Activated naive CD4-positive, alpha-beta T cell (primary cell): ENCODE results near the gene ZNF618.

ENCODE experiments used
- DNase-seq, 4 experiments: peaks; one replicate each; lab custom pipeline; 2025; lab: John Stamatoyannopoulos, UW

The ZNF618 gene

DNA sequence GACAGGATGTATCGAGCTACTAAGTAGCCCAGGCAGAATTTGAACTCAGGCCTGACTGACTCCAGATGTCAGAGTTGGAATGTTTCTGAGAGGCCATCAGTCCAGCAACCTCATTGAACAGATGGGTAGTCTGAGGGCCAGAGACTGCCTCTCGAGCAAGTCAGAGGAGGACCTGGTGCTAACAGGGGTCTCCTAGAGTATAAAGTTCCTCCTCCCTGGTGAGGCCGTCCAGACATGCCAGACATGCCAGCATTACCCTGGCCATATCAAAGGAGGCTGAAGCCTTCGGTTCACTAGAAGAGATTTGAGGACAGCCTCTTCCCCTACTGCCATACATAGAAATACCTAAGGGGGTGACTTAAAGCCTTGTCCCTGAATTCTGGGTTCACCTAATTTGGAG lies 81.2 kb downstream of the ZNF618 start:
- no peak for DNase-seq

DNA sequence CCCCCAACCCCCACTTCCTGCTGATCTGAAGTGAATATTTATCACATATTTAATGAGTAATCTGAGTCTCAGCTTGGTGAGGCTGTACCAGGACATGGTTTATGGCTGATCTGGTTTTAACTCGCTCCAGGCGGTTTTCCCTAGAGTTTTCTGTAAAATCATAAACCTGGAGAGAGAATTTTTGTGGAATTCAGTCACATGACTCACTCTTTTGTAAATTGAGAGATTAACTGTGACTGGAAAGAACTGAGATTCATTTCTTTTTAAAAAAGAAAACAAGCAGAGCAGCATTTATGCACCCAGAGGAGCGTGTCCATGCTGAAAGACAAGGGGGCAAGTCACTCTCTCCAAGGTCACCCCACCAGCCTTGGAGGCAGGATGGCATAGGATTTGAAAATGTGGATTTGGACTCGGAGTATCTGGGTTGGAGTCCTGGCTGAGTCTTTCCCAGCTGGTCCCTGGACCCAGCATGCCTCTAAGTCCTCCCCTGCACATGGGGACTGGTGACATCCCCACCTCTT lies 81.8 kb downstream of the ZNF618 start:
- no peak for DNase-seq

DNA sequence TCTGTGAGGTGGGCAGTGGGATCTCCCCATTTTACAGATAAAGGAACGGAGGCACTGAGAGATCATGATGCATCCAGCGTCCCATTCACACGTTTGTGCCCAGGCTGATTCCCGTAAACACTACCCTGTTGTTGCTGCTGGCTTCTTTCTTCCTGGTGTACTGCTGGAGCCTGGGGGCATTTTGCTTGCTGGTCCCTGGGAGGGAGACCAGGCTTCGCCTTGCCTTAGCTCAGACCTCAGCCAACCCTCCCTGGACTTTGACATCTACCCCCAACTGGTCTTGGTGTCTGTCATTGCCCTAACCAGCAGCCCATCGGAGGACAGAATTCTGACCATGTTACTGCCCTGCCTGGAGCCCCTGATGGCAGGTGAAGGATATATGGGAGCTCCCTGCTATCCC lies 82.4 kb downstream of the ZNF618 start:
- DNase-seq: no peak

DNA sequence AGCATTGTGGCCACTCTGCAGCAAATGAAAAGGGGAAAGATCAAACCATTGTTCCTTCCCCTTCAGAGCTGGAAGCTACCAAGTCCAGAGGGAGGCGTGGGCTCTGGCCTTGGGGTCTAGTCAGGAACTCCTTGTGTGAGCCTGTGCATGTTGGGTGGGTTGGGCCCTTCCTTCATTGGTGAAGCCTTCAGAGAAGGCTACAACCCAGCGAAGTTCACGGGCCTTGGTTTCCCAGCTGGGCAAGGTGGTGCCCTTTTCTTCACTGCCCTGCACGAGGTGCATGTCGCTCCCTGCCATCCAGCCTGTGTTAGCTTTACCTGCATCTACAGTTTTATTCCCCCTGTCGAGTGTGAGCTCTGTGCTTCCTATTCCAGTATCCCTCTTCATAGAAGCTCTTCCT lies 84.7 kb downstream of the ZNF618 start:
- DNase-seq: no peak

DNA sequence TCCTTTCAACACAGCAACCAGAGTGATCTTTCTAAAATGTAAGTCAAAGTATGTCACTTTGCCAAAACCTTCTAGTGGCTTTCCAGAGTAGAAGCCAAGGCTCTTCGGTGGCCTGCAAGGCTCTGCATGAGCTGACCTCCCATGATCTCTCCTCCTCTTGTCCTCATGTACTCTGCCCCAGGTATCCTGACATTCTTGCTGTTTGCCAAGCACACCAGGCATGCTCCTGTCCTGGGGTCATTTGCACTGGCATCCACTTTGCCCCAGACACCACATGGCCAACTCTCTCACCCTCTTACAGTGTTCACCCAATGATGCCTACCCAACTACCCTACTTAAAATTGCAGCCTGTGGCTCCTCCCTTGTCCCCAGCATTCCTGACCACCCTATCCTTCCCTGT lies 86.3 kb downstream of the ZNF618 start:
- no peak for DNase-seq

DNA sequence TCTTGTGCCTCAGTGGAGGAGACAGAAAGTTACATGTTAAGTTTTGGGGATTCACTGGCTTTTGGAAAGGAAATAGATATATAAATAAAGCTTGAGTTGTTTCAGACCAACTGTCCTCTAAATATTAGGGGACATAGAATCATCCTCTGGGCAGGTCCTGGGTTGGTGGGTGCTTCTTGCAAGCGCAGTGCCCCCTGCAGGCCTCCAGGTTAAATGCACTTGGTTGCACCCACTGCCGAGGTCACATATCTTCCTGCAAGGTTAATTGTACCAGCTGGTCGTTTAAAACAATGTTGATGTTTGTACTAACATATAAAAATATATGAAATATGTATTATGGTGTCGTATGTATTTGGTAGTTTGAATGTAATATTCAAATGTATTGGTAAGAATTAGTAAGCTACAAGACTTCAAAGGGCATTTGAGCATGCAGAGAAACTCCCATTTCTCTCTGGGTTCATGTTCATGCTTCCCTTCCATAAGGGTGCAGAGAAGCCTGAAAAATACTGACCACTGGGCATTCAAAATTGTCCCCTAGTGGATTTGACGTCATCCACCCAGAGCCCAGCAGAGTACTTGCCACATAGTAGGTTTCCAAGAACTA lies 87.0 kb downstream of the ZNF618 start:
- DNase-seq: no peak

DNA sequence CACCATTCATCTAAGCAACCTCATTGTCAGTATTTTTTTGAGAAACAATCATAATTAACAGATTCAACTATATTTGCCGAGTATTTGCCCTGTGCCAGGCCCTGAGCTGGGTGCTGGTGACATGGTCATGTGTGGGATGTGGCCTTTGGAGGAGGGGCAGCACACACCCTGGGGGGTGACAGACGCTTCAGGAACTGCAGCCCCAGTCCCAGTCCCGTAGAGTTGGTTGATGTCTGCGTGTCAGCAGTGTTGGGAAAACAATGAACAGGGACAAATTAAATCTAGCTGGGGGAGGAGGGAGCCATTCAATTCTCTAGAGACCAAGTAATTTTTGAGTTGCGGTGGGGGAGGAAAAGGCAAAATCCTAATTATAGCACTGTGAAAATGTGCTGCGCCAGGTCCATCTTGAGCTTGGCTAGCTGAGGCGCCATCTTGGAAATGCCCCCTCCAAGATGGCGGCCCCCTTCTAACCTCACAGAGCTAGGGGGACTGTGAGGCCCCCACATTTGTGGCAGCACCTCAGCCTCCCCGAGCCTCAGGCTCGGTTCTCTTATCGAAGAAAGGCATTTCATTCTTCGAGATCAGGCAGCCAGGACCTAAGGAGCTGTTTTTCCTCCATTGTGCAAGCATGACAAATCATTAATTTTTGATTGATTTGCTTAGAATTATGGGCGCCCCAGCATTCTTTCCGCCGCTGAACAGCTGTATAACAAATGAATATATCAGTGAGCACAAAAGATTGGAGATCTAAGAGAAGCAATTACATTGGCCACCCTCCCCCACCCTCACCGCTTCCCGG lies 87.8 kb downstream of the ZNF618 start:
- no peak for DNase-seq

DNA sequence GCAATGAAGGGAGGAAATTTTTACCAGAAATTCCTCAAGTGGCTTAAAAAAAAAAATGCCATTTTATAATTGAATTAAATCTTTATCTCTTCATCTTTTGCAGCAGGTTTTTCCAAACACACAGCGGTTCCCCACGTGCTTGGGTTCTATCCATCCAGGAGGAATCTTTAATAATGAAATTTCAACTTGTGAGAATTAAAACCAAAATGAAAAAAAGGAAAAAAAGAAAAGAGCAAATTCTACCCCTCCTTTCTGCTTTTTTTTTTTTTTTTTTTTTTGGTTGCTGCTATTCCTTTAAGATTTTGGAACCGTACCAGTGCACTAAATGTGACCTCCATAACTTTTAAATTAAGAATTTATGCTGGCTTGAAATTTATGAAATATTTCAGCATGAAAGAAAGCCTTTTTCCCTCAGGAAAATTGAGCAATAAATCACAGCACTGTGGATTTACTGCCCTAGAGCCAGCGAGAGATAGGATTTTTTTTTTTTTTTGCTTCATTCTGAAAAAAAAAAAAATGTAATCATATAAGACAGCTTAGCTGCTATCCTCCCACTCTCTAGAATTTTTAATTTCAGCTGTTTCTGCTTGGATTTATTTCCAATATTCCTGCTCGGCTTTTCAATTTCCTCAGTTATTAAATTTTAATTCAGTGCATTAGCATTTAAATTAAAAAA lies 88.5 kb downstream of the ZNF618 start:
- DNase-seq: no peak

DNA sequence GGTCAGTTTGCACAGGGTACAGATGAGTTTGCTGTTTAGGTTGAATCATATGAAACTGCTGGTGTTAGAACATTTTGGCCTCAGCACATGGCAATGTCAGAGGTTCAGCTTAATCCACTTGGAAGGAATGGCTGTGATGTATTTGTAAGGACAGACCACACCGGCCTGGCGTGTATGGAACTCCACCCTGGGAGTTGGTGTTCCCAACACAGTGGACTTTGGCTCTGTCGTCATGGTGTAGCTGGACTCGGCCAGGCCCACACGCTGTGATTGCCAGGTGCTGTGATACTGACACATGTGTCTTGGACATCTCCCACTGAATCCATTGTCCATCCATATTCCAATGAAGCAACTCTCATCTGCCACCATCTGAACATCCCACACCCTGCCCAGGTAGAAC lies 90.3 kb downstream of the ZNF618 start:
- no peak for DNase-seq

DNA sequence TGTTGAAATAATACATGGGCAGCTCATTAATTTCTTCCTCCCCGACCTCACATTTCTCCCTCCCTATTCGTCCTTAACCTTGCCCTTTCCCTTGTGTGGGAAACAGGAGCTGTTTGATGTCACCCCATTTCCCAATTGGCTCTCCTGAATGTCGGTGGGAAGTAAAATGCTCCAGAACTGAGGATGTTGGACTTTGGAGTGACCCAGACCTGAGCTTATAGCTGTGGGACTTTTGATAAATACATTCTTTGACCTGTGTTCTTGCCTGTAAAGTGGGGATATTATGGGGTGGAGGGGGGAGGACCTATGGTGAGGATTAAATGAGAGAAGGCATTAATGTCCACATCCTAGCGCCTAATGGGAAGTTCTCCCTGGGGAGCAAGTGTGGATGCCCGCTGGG lies 91.3 kb downstream of the ZNF618 start:
- no peak for DNase-seq

DNA sequence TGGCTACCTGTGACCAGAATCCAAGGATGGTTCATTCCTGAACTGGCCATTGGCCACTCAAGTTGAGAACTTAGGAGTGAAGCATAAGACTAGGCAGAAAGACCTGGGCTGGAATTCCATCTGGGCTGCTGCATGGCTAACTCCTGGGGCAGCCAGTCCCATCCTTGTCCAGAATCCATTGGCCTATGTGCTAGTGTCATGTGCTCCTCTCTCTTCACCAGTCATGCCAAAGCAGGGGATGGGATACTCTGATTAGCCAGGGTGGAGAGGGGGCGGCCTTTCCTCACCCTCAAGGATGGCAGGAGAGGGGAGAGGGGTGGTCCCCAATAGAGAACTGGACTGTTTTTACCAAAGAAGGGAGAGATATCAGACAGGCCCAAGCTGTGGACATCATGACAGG lies 93.2 kb downstream of the ZNF618 start:
- DNase-seq: no peak

DNA sequence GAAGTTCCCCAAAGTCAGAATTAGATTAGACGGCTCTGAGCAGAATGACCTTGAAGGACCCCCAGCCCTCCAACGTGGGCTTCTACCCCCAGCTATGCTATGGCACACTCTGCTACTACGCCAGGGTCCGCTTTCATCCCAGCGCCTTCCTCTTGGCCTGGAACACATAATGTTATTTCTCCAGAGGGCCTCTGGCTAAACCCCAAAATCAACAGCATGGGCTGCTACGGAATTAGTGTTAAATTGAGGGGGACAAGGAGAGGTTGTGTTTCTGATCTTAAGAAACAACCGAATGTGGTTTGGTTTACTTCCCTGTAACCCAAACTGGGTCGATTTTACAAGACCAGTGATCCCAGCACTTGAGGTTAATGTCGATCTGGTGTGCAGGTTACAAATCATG lies 97.1 kb downstream of the ZNF618 start:
- DNase-seq: no peak

DNA sequence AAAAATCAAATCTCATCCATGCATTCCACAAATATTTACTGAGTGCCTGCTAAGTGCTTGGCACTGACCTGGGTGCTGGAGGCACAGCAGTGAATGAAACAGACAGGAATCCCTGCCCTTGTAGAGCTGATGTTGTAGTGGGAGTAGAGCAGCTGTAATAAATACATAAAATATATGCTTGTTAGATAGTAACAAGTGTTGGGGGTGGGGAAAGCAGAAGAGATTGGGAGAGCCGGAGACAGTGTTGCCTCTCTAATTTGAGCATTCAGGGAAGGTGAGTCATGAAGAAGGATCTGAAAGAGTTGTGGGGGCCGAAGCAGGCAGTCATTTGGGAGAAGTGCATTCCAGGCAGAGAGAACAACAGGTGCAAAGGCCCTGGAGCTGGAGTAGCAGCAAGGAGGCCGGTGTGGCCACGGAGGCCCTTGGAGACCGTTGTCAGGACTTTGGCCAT lies 97.9 kb downstream of the ZNF618 start:
- DNase-seq: no peak

DNA sequence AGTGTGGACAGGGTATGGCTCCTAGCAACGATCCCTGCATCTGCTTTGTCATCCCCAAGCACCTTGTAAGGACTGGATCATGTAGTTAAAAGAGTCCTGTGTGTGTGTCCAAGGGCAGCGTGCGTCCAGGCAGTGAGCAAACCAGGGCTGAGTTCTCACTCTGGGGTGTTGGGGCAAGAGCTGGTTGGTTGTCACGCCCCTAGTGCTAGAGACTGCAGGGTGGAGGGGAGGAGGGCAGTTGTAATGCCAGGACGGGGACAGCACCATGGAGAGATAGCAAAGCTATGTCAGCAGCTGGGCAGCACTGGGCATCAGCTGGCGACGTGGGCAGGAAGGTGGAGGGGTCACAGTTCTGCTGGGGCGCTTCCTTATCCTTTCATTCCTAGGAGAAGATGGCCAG lies 100.8 kb downstream of the ZNF618 start:
- no peak for DNase-seq

DNA sequence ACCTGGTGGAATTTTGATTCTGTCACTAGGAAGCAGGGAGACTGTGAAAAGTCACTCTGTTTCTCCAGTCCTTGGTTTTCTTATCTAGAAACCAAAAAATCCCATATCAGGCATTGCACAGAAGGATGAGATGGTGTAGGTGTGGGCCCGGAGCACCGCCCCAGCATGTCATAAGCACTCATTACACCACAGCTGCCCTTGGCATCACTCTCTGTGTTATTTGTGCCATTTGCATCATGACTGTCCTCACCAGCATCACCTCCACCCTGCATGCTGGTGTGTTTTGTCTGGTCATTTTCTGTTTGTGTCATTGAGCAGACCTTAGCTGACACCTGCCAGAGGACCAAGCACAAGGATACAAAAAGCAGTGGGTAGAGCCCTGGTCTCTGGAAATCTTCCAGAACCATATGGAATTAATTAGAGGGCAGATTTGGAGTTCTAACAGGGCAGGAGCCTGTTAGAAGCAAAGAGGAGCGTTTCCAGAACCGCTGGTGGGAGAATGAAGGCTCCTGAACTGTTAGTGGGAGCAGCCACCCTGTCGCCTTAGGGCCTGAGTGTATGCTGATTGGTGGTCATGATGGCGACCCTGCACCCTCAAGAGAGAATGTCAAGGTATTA lies 102.7 kb downstream of the ZNF618 start:
- DNase-seq: no peak

DNA sequence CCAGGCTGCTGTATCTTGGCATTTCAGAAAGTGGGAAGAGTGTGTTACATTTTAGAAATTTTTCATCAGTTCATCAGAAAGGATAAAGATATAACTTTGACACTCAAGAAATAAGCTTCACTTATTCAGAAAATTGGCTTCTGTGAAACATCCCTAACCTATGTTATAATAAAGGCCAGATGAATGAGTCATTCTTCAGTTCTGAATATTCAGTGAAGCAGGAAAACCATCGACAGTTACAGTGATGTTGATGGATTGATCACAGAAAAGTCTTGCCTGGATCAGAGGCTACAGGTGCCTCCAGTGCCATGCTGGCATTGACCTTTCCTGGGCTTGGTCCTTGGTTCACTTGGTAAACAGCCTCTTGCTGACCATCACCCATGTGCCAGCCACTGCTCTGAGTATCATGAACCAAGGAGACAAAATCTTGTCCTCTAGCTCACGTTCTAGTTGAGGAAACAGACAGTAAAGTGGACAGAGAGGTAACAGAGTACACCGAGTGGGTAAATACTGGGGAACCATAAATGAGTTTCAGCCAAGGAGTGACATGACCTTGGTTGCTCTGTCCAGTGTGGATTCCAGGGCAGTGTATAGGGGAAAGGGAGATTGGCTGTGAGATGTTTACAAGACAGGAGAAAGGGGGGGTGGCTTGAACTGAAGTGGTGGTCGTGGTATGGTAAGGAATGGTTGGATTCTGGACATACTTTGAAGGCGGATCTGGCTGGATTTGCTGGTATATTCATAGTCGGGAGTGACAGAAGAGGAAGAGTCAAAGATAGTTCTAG lies 103.4 kb downstream of the ZNF618 start:
- DNase-seq: no peak

DNA sequence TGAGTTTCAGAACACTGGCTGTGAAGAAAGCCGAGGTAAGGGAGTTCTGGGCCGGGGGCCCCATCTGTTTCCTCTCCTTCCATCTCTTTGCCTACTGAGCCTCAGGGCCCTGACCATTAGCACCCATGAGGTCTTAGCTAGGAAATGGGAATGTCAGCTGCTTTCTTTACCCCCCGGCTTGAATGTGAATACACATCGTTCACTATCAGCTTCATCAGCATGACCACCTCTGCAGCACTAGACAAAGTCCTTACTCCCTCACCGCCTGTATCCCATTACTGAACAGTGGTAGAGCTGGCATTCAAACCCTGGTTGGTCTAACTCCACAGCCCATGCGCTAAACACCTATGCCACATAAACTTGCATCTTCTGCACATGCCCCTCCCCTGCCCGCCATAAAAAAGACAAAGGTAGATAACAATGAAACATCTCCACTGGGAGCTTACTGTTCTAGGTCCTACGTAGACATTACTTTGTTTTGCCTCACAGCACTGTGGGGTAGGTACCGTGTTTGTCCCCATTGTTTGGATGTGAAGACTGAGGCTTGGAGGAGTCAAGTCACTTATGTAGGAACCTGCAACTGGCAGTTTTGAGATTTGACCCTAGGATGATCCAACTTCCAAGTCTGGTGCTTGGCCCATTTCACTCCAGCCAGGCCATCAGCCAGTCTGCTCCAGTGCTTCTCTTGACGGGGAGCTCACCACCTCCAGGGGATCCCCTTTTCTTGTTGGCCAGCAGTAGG lies 108.7 kb downstream of the ZNF618 start:
- DNase-seq: no peak

DNA sequence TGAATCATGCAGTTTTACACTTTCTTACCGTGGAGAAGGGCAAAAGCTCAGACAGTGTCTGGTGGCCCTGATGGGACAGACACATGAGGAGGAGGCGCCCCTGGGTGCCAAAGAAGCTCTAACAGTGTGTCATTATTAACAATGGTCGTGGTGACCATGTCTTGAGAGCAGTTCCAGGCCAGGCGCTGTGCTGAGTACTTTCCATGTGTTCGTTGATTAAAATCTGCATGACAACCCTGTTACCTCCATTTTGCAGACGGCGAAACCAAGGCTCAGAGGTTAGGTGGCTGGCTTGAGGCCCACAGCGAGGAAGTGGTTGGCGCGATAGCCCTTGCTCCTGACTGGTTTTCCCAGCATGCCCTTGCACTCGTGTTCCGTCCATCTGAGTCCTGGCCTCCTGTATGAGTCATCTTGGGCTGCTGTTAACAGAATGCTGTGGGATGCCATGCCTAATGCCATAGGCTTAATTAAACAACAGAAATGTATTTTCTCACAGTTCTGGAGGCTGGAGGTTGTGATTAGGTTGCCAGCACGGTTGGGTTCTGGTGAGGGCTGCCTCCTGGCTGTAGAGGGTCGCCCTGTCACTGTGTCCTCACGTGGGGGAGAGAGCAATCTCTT lies 110.0 kb downstream of the ZNF618 start:
- DNase-seq: no peak

DNA sequence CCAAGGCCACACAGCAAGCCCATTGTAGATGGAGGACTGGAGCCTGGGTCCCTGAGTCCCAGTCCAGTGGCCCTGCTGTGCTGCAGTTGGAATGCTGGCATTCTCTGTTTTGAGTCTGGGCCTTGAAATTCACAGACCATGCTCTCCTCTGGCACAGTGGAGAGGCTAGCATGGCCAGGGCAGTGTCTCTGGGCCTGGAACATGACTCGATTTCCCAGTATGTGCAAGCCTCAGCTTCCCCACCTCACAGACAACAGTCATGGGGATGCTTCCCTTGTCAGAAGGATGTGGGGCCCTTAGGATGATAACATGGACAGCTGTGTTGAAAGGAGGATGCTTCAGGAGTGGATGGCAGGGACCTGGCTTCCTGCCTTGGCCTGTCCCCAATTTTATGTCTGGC lies 110.8 kb downstream of the ZNF618 start:
- no peak for DNase-seq

DNA sequence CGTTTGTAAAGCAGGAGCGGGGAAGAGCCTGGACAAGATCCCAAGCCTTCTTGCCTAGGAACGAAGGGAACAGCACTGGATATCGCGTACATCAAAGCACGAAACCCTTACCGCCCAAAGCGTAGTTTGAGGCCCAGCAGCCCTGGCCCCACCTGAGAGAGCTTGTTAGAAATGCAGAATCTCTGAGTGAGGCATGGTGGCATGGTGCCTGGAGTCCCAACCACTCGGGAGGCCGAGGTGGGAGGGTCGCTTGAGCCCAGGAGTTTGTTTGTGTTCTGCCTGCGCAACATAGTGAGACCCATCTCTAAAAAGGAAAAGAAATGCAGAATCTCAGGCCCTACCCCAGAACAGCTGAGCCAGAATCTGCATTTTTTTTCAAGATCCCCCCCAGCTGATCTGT lies 111.4 kb downstream of the ZNF618 start:
- DNase-seq: no peak
